BLaER1 treated with 17β-estradiol and CSF1 and Interleukin-3, amounts not matched to agents 10 nM and 100 nM (cell line): ENCODE measurements around the gene CTNNA3.

Source experiments
- H3K27ac ChIP-seq, 11 experiments: shearing (Covaris generic); formaldehyde crosslinking; 2 replicates each; pipeline ENCODE4 v1.8.1; 2022
- H3K27me3 ChIP-seq, 11 experiments: shearing (Covaris generic); formaldehyde crosslinking; 2 replicates each; pipeline ENCODE4 v1.8.1; 2022
- H3K36me3 ChIP-seq, 11 experiments: shearing (Covaris generic); formaldehyde crosslinking; 2 replicates each; pipeline ENCODE4 v1.8.1; 2022
- H3K4me1 ChIP-seq, 10 experiments: shearing (Covaris generic); formaldehyde crosslinking; 2 replicates each; pipeline ENCODE4 v1.8.1; 2022
- H3K4me2 ChIP-seq, 11 experiments: shearing (Covaris generic); formaldehyde crosslinking; 2 replicates each; pipeline ENCODE4 v1.8.1; 2022
- H3K4me3 ChIP-seq, 10 experiments: shearing (Covaris generic); formaldehyde crosslinking; 2 replicates each; pipeline ENCODE4 v1.8.1; 2022
- H3K9ac ChIP-seq, 11 experiments: shearing (Covaris generic); formaldehyde crosslinking; 2 replicates each; pipeline ENCODE4 v1.8.1; 2022
- H3K9me3 ChIP-seq, 11 experiments: shearing (Covaris generic); formaldehyde crosslinking; replicated peaks in 1 of 11; 2 replicates each; pipeline ENCODE4 v1.8.1; 2022
- H4K20me1 ChIP-seq, 11 experiments: shearing (Covaris generic); formaldehyde crosslinking; 2 replicates each; pipeline ENCODE4 v1.8.1; 2022
- Cebpa-rat ChIP-seq, 11 experiments: shearing (Covaris generic); IDR thresholded peaks; 2 replicates each; pipeline ENCODE4 v1.8.1; 2022

CTNNA3 gene

DNA sequence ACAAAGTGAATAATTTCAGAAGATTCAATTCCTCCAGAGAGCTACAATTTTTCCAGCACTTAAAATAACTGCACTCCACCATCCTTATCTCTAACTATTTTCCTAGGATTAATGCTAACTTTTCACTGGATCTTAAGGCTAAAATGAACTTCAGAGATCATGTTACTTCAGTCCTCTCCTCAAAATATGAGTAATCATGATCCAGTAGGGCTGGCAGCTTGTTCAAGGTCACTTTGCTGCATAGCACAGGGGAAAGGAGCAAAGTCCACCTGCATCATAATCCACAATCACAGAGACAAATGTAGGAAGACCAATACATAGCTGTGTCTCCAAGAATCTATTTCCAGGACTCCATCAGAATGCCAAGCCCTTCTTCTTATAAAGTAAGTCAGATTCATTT, 619.9 kb downstream of the CTNNA3 start:
- H3K36me3 ChIP-seq = no peaks in the 10 kb centered on the region
- H3K4me2 ChIP-seq = no peak overlapping the region
- no peak overlapping the region for H3K9ac ChIP-seq
- no peaks in the 10 kb centered on the region for H3K9me3 ChIP-seq
- TF ChIP-seq Cebpa-rat (IDR thresholded peaks at IDR 0.05) = no peak
- H4K20me1 ChIP-seq = no peaks in the 10 kb centered on the region
- no peaks in the 10 kb centered on the region for H3K27me3 ChIP-seq
- no peak overlapping the region for H3K27ac ChIP-seq
- H3K4me1 ChIP-seq = no peaks in the 10 kb centered on the region
- H3K4me3 ChIP-seq = no peak overlapping the region

- H3K27ac ChIP-seq = no peak overlapping the region
- TF ChIP-seq Cebpa-rat (IDR thresholded peaks at IDR 0.05) = no peak
These were observed 620.5 kb downstream of the CTNNA3 start for GRCh38 chr10:67075491-67075971.

GRCh38 chr10:67072654-67073053, 623.3 kb downstream of the CTNNA3 start:
- Histone ChIP-seq H4K20me1 (no peaks in the 10 kb centered on the region), H3K9me3 (no peaks in the 10 kb centered on the region), H3K4me3 (no peak overlapping the region), H3K27me3 (no peaks in the 10 kb centered on the region), H3K36me3 (no peaks in the 10 kb centered on the region), H3K27ac (no peak overlapping the region), H3K9ac (no peak overlapping the region), H3K4me2 (no peak overlapping the region), H3K4me1 (no peaks in the 10 kb centered on the region)
- no peak for TF ChIP-seq Cebpa-rat (IDR thresholded peaks at IDR 0.05)

More at GRCh38 chr10:67075491-67075971, 620.5 kb downstream of the CTNNA3 start:
- H3K9ac ChIP-seq = no peak overlapping the region
- no peaks in the 10 kb centered on the region for H3K36me3 ChIP-seq
- no peaks in the 10 kb centered on the region for H3K4me1 ChIP-seq
- no peaks in the 10 kb centered on the region for H4K20me1 ChIP-seq
- H3K4me3 ChIP-seq = no peak overlapping the region
- no peaks in the 10 kb centered on the region for H3K9me3 ChIP-seq
- H3K4me2 ChIP-seq = no peak overlapping the region
- H3K27me3 ChIP-seq = no peaks in the 10 kb centered on the region

DNA sequence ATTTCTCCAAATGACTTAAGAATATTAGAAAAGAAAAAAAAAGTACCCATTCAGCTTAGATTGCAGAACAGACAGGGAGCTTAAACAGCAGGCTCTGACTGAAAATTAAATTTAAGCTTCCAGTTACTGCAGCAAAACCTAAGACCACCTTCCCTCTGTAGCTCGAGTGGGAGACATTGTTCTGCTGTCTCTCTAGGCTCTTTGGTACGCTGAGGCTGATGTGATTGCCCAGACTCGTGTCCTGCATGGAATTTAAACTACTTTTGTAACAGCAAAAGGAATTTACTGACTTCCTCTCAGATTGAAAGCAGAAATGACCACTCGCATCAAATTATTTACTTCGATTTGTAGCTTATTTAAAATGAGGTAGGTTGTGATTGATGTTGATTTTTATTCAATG, 645.6 kb downstream of the CTNNA3 start:
- no peak overlapping the region for H3K4me2 ChIP-seq
- H4K20me1 ChIP-seq = no peaks in the 10 kb centered on the region
- H3K27ac ChIP-seq = no peak overlapping the region
- H3K4me1 ChIP-seq = no peaks in the 10 kb centered on the region
- peaks cover 0 to 3% (median 0%) of the 10 kb centered on the region in 11 experiments; a peak in 1 of 22 replicates for H3K9me3 ChIP-seq
- H3K27me3 ChIP-seq = no peaks in the 10 kb centered on the region
- no peak overlapping the region for H3K9ac ChIP-seq
- H3K36me3 ChIP-seq = no peaks in the 10 kb centered on the region
- no peak for TF ChIP-seq Cebpa-rat (IDR thresholded peaks at IDR 0.05)
- H3K4me3 ChIP-seq = no peak overlapping the region

DNA sequence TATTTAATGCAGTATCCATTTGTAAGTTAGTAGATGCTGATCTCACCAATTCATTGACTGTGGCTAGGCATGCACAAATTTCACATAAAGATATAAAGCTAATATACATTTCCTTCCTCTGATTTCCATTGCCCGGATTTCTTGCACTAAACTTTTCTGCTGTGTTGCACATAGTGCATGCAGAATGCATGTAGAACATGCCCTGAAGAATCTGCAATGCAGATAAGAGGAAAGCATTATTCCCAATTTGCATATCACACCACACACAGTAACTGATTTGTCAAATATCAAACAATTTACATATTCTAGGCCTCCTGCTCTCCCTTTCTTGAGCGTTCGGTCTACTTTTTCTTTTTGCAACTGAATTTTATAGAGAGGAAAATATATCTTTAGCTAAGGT, 646.0 kb downstream of the CTNNA3 start:
- Histone ChIP-seq H3K9ac (no peak overlapping the region), H3K36me3 (no peaks in the 10 kb centered on the region), H3K4me1 (no peaks in the 10 kb centered on the region), H4K20me1 (no peaks in the 10 kb centered on the region), H3K27me3 (no peaks in the 10 kb centered on the region), H3K9me3 (peaks cover 0 to 4% (median 0%) of the 10 kb centered on the region in 11 experiments; a peak in 1 of 22 replicates), H3K4me2 (no peak overlapping the region), H3K27ac (no peak overlapping the region), H3K4me3 (no peak overlapping the region)
- no peak for TF ChIP-seq Cebpa-rat (IDR thresholded peaks at IDR 0.05)

DNA sequence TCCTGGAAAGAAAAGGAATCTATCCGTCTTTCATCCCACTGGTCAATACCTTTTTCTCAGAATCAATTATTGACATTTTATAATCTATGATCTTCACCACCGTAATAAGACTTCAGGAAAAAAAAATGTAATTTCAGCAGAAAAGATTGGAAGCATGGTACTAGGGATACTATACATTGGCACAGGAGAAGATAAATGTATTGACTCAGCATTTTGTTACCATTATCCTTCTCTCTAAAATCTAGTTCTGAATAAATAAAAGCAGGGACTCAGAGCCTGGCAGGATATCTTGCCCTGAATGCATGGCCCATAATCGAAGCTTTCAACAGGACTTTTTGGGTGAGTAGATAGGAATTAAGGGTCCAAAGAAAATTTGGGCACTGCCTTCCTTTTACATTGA, 649.5 kb downstream of the CTNNA3 start:
- H3K27ac ChIP-seq = no peak overlapping the region
- no peaks in the 10 kb centered on the region for H3K36me3 ChIP-seq
- no peak overlapping the region for H3K4me2 ChIP-seq

GRCh38 chr10:67045404-67045803, 650.6 kb downstream of the CTNNA3 start:
- H3K4me2 ChIP-seq = no peak overlapping the region
- no peak overlapping the region for H3K4me3 ChIP-seq
- no peak overlapping the region for H3K9ac ChIP-seq
- no peaks in the 10 kb centered on the region for H3K36me3 ChIP-seq
- TF ChIP-seq Cebpa-rat (IDR thresholded peaks at IDR 0.05) = no peak
- H3K27ac ChIP-seq = no peak overlapping the region
- H3K9me3 ChIP-seq = peaks cover 0 to 4% (median 0%) of the 10 kb centered on the region in 11 experiments; a peak in 1 of 22 replicates
- H3K4me1 ChIP-seq = no peaks in the 10 kb centered on the region
- no peaks in the 10 kb centered on the region for H4K20me1 ChIP-seq
- no peaks in the 10 kb centered on the region for H3K27me3 ChIP-seq

More for the DNA sequence above, 649.5 kb downstream of the CTNNA3 start:
- Histone ChIP-seq H3K4me3 (no peak overlapping the region), H3K9me3 (peaks cover 0 to 4% (median 0%) of the 10 kb centered on the region in 11 experiments; a peak in 1 of 22 replicates), H4K20me1 (no peaks in the 10 kb centered on the region), H3K4me1 (no peaks in the 10 kb centered on the region), H3K9ac (no peak overlapping the region), H3K27me3 (no peaks in the 10 kb centered on the region)
- no peak for TF ChIP-seq Cebpa-rat (IDR thresholded peaks at IDR 0.05)

DNA sequence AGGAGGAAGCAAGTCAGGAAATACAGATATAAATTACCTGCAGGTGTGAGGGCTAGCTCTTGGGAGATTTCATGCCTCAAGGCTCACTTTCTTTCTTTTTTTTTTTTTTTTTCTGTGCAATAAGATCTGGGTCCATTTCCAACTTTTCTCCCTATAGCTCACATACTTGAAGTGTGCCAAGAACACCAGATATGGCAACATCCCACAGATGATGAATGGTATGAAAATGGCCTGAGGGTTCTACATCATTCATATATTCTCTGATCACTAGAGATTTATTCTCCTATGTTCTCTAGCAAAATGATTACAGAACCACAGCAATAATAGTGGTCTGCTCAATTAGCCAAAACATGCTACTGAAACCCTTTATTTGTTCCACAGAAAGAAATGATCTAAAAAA, 653.0 kb downstream of the CTNNA3 start:
- H3K4me2 ChIP-seq = no peak overlapping the region
- H3K36me3 ChIP-seq = no peaks in the 10 kb centered on the region
- no peaks in the 10 kb centered on the region for H3K27me3 ChIP-seq
- H3K9me3 ChIP-seq = peaks cover 0 to 4% (median 0%) of the 10 kb centered on the region in 11 experiments; a peak in 1 of 22 replicates
- no peak overlapping the region for H3K27ac ChIP-seq
- no peaks in the 10 kb centered on the region for H3K4me1 ChIP-seq
- no peak overlapping the region for H3K9ac ChIP-seq
- H4K20me1 ChIP-seq = no peaks in the 10 kb centered on the region
- no peak overlapping the region for H3K4me3 ChIP-seq
- no peak for TF ChIP-seq Cebpa-rat (IDR thresholded peaks at IDR 0.05)

GRCh38 chr10:67036808-67037207, 659.2 kb downstream of the CTNNA3 start:
- TF ChIP-seq Cebpa-rat (IDR thresholded peaks at IDR 0.05) = no peak
- no peaks in the 10 kb centered on the region for H3K9me3 ChIP-seq
- H4K20me1 ChIP-seq = no peaks in the 10 kb centered on the region
- H3K27me3 ChIP-seq = no peaks in the 10 kb centered on the region
- H3K9ac ChIP-seq = no peak overlapping the region
- H3K36me3 ChIP-seq = no peaks in the 10 kb centered on the region
- peak overlapping the region in 4 of 11 experiments; percentile 39 to 72 (median 56); a peak in 7 of 22 replicates for H3K4me2 ChIP-seq
- H3K4me3 ChIP-seq = no peak overlapping the region
- H3K27ac ChIP-seq = no peak overlapping the region; a peak in 1 of 22 replicates
- H3K4me1 ChIP-seq = peaks cover 0 to 19% (median 4%) of the 10 kb centered on the region in 10 experiments; a peak in 9 of 20 replicates

DNA sequence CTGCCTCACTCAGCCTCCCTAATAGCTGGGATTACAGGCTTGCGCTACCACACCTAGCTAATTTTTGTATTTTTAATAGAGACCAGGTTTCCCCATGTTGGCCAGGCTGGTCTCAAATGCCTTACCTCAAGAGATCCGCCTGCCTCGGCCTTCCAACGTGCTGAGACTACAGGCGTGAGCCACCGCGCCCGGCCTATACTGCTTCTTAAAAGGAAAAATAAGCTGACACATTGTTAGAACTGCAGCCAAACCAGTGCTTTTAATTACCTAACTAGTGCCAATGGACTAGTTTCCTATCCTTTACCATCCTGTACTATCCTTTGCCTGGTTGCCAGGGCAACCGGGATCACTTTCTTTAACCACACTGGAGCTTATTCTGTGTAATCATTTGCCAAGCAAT, 662.1 kb downstream of the CTNNA3 start:
- H3K9ac ChIP-seq = no peak overlapping the region
- H3K27me3 ChIP-seq = no peaks in the 10 kb centered on the region
- H3K9me3 ChIP-seq = no peaks in the 10 kb centered on the region
- no peaks in the 10 kb centered on the region for H4K20me1 ChIP-seq
- no peak overlapping the region for H3K27ac ChIP-seq
- no peak overlapping the region for H3K4me3 ChIP-seq
- H3K4me1 ChIP-seq = peaks cover 0 to 19% (median 4%) of the 10 kb centered on the region in 10 experiments; a peak in 9 of 20 replicates
- TF ChIP-seq Cebpa-rat (IDR thresholded peaks at IDR 0.05) = no peak
- no peak overlapping the region for H3K4me2 ChIP-seq
- H3K36me3 ChIP-seq = no peaks in the 10 kb centered on the region
